Left ventricle myocardium inferior (tissue), 1 donor: Measurements from ENCODE around the gene RERG. TPM values are rescaled to one million over a fixed set of nuclear protein-coding genes. Genes with fewer than 3 reads are reported as not detected.

Experiments
- DNase-seq: peaks from one replicate; pipeline ENCODE4 v3.0.0-alpha.2; 2020
- H3K27ac ChIP-seq: fragments of 200-600 bp; replicated peaks from 2 replicates; pipeline ENCODE4 v1.8.0; 2021
- H3K27me3 ChIP-seq: fragments of 200-600 bp; 2 replicates; pipeline ENCODE4 v1.8.0; 2021; ENCODE audit warnings: low read depth
- H3K36me3 ChIP-seq: fragments of 200-600 bp; 2 replicates; pipeline ENCODE4 v1.8.0; 2021
- H3K4me1 ChIP-seq: fragments of 200-600 bp; 2 replicates; pipeline ENCODE4 v1.8.0; 2021
- H3K4me3 ChIP-seq: fragments of 200-600 bp; 2 replicates; pipeline ENCODE4 v1.8.0; 2021; ENCODE audit warnings: mild to moderate bottlenecking, moderate library complexity
- H3K9me3 ChIP-seq: fragments of 200-600 bp; replicated peaks from 2 replicates; pipeline ENCODE4 v1.8.0; 2021
- intact Hi-C: fragments of 100-400 bp; cut with micrococcal nuclease; formaldehyde crosslinking; loops from one replicate; pipeline ENCODE4 v1.11.0; 2022
- long read RNA-seq: library from polyadenylated mRNA; unstranded; transcript quantifications from one replicate; pipeline ENCODE4 v2.0.0, GENCODE V29; 2021
- total RNA-seq: library from RNA; stranded (reverse); fragmentation: NEBNext Ultra II Directional; extraction: Animal tissue kit (Norgen Biotek cat#: 25700); gene quantifications from one replicate; pipeline ENCODE4 v1.2.1, GENCODE V29; 2021
- TF ChIP-seq, protein P1 (sequence below): fragments of 200-600 bp; IDR thresholded peaks from 2 replicates; pipeline ENCODE4 v1.8.0; 2021; ENCODE audit warnings: antibody characterized with exemption, mild to moderate bottlenecking, borderline replicate concordance
- donor health status: DM: no; HTN: yes; CAD: no; lungs with severe emphysema.

RERG gene, protein sequence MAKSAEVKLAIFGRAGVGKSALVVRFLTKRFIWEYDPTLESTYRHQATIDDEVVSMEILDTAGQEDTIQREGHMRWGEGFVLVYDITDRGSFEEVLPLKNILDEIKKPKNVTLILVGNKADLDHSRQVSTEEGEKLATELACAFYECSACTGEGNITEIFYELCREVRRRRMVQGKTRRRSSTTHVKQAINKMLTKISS
- 4.5 TPM for total RNA-seq
- long read RNA-seq, transcript RERG-201 (5 exons, 2,264 nt) = major isoform, 6 of 7 reads
- long read RNA-seq, partial matches to known transcripts = 0 of 7 reads
- long read RNA-seq, other reads (novel, unspliced or antisense) = 1 of 7 reads

DNA sequence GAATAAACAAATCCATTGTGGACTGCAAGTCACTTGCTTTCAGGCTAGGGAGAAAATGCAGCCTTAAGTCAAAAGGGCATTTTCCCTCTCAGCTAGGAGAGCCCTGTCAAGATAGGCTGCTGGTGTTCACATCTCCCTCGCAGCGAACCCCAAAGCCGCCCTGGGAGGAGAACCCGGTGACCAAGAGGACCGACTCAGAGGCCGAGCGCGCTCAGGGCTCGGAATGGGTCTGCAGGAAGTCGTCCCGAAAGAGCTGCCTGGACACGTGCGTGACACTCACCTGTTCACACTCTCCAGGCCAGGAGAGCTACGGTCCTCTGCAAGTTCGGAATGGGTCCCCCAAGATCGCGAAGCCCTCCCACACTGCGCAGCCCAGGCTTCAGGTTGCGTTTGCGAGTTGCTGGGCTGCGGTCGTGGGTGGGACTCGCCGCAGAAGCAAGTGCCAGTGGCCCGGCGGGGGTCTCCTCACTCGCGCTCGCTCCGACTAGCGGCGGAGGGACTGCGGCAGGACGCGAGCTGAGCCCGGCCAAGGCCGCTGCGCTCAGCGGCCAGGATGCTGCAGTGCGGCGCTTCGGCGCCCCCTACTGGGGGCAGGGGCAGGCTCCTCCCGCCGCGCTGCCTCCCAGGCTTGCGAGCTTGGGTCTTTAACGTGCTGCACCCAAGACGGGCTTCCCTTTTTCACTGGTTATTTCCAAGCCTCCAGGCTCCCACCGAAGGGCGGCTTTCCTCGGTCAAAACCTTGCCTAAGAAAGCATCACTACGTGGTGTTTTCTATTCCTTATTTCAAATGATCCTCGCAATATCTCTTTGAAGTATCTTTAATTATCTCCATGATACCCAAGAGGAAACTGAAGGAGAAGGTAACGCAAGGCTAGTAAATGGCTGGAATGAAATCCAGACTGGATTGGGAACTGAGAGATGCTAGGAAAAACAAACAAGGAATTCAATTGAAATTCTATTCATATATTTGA, at the start of gene RERG:
TSS of gene RERG (minus strand) at position 503 of the 971 bp plus-strand sequence. CDS start 3,928 bp downstream, outside the sequence.
- intact Hi-C loops = loop anchor here (2.0 to 5.0 kb wide), 2 partner anchors 68 to 219 kb away; no protein-coding TSS in a partner anchor
- peak within 1 kb of the TSS; percentile 86 for H3K27ac ChIP-seq
- H3K4me3 ChIP-seq = peak within 1 kb of the TSS; percentile 72
- H3K27me3 ChIP-seq = peaks cover 50% of the 10 kb centered on the region
- DNase-seq = peak; percentile 80
- peaks cover 18% of the 10 kb centered on the region for H3K4me1 ChIP-seq
- H3K36me3 ChIP-seq = no peaks in the 10 kb centered on the region
- TF ChIP-seq, protein P1, sequence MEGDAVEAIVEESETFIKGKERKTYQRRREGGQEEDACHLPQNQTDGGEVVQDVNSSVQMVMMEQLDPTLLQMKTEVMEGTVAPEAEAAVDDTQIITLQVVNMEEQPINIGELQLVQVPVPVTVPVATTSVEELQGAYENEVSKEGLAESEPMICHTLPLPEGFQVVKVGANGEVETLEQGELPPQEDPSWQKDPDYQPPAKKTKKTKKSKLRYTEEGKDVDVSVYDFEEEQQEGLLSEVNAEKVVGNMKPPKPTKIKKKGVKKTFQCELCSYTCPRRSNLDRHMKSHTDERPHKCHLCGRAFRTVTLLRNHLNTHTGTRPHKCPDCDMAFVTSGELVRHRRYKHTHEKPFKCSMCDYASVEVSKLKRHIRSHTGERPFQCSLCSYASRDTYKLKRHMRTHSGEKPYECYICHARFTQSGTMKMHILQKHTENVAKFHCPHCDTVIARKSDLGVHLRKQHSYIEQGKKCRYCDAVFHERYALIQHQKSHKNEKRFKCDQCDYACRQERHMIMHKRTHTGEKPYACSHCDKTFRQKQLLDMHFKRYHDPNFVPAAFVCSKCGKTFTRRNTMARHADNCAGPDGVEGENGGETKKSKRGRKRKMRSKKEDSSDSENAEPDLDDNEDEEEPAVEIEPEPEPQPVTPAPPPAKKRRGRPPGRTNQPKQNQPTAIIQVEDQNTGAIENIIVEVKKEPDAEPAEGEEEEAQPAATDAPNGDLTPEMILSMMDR = peak; percentile 99
- no peaks in the 10 kb centered on the region for H3K9me3 ChIP-seq

DNA sequence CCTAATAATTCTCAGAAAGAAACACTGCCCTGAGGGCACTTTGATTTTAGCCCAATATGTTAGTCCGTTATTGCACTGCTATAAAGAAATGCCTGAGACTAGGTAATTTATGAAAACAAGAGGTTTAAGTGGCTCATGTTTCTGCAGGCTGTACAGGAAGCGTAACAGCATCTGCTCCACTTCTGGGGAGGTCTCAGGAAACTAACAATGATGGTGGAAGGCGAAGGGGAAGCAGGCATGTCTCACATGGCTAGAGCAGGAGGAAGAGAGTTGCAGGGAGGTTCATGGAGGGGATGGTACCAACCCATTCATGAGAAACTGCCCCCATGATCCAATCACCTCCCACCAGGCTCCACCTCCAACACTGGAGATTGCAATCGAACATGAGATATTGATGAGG, 49.4 kb upstream of the RERG start:
- Histone ChIP-seq H3K27ac (no peak overlapping the region), H3K27me3 (peaks cover 12% of the 10 kb centered on the region), H3K4me3 (no peak overlapping the region), H3K36me3 (no peaks in the 10 kb centered on the region), H3K9me3 (no peaks in the 10 kb centered on the region), H3K4me1 (no peaks in the 10 kb centered on the region)
- intact Hi-C loops = loop anchor here (10.0 kb wide), 1 partner anchor 314 kb away; no protein-coding TSS in a partner anchor
- DNase-seq = no peak
- TF ChIP-seq, protein P1 = no peak

DNA sequence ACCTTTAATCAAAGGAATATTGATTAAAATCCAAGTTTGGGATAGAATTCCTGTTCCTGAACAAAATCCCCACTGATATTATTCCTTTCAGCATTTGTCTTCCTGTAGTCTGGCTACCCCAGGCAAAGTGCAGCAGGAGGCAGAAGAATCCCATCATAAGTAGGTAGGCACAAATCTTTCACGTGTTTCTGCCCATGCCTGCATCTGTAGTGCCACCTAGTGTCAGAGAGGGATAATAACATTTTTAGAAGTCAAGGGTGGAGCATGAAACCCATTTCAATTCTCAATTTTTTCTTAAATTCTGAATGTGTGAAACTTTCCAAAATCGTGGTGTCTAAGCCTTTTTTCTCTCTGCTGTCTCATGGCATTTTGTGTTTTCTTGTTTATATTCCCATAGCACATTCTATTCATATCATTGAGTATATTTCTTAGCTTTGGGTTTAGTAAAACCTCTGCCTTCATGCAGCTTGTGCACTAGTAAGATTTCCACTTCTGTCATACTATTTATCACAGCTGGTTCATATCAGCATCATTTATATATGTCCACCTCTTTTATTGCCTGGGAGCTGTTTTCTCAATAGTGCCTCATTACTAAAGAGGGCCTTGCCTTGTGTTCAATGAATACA, 47.8 kb upstream of the RERG start:
- no peaks in the 10 kb centered on the region for H3K27me3 ChIP-seq
- peak; percentile 14 for DNase-seq
- no peaks in the 10 kb centered on the region for H3K4me1 ChIP-seq
- intact Hi-C loops = loop anchor here (5.0 kb wide), 1 partner anchor 37 kb away; no protein-coding TSS in a partner anchor
- no peaks in the 10 kb centered on the region for H3K9me3 ChIP-seq
- H3K27ac ChIP-seq = no peak overlapping the region
- no peak overlapping the region for H3K4me3 ChIP-seq
- no peaks in the 10 kb centered on the region for H3K36me3 ChIP-seq
- TF ChIP-seq, protein P1 = peak; percentile 90

DNA sequence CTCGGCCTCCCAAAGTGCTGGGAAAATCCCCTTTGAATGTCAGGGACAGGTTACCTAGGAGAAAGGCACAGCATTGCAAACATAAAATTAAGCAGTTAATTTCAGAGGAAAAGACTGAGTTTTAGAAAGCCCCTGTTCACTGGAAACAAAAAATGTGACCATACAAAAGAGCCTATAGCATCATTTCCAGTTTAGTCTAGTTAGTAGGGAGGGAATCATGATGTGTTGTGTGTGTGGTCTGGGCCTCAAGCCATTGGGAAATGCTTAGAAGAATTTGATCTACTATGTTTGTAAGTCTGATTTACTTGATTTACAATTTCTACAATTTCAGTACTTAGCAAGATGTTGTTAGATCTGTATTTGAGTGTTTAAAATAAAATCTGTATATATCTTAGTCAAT, 47.1 kb upstream of the RERG start:
- DNase-seq = no peak
- Histone ChIP-seq H3K36me3 (no peaks in the 10 kb centered on the region), H3K4me3 (no peak overlapping the region), H3K27ac (no peak overlapping the region), H3K9me3 (no peaks in the 10 kb centered on the region), H3K4me1 (no peaks in the 10 kb centered on the region), H3K27me3 (no peaks in the 10 kb centered on the region)
- TF ChIP-seq, protein P1 = no peak
- intact Hi-C loops = loop anchor here (5.0 kb wide), 1 partner anchor 36 kb away; no protein-coding TSS in a partner anchor

DNA sequence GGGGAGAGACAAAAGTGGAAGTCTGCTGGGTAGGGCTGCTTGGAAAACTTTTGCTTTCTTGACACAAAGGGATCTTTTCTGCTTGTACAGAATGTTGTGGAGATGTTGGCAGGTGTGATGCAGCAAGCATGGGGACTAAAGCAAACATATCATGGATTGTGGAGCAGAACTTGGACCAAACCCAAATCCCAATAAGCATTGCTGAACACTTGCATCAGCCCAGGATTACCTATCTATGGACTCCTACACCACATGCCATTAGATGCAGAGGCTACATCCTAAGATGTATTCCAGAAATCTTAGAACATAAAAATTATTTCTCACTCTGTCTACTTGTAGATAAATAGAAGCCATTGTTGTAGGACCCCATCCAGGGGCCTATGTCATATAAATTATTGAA, 44.7 kb upstream of the RERG start:
- no peaks in the 10 kb centered on the region for H3K27me3 ChIP-seq
- H3K4me1 ChIP-seq = no peaks in the 10 kb centered on the region
- H3K27ac ChIP-seq = no peak overlapping the region
- intact Hi-C loops = loop anchor here (5.0 kb wide), 1 partner anchor 34 kb away; no protein-coding TSS in a partner anchor
- TF ChIP-seq, protein P1 = no peak
- no peak overlapping the region for H3K4me3 ChIP-seq
- no peaks in the 10 kb centered on the region for H3K9me3 ChIP-seq
- H3K36me3 ChIP-seq = no peaks in the 10 kb centered on the region
- no peak for DNase-seq
